OCI-LY1 (cell line): ENCODE results near the gene TMEM213.

Source experiments
- H2AFZ ChIP-seq: fragments of 200-600 bp; sonication (generic), shearing (Covaris generic); 2 replicates; pipeline ENCODE4 v1.6.0; 2014; ENCODE audit warnings: antibody characterized with exemption, mild to moderate bottlenecking, low read length
- H3F3A ChIP-seq: fragments of 200-600 bp; sonication (generic), shearing (Covaris generic); 2 replicates; pipeline ENCODE4 v1.6.0; 2014; ENCODE audit warnings: mild to moderate bottlenecking, antibody characterized with exemption, low read length, moderate library complexity; ENCODE audit not compliant: insufficient read depth
- H3K27ac ChIP-seq: fragments of 200-600 bp; sonication (generic); 2 replicates; pipeline ENCODE4 v1.5.1; 2014; ENCODE audit warnings: low read length, mixed run types, mild to moderate bottlenecking, low read depth; ENCODE audit not compliant: poor library complexity, severe bottlenecking
- H3K27me3 ChIP-seq: fragments of 200-600 bp; sonication (generic); 2 replicates; pipeline ENCODE4 v1.6.0; 2014; ENCODE audit warnings: antibody characterized with exemption, mild to moderate bottlenecking, low read length, moderate library complexity; ENCODE audit not compliant: insufficient read depth
- H3K36me3 ChIP-seq: fragments of 200-600 bp; sonication (generic); 2 replicates; pipeline ENCODE4 v1.6.1; 2014; ENCODE audit warnings: mild to moderate bottlenecking, antibody characterized with exemption, low read length, moderate library complexity, mixed read lengths; ENCODE audit not compliant: insufficient read depth
- H3K4me1 ChIP-seq: fragments of 200-600 bp; sonication (generic); 2 replicates; pipeline ENCODE4 v1.5.1; 2014; ENCODE audit warnings: mild to moderate bottlenecking, low read length, moderate library complexity; ENCODE audit not compliant: insufficient read depth, severe bottlenecking
- H3K4me2 ChIP-seq: fragments of 200-600 bp; sonication (generic), shearing (Covaris generic); 2 replicates; pipeline ENCODE4 v1.6.1; 2014; ENCODE audit warnings: low read length
- H3K4me3 ChIP-seq: fragments of 200-600 bp; sonication (generic); 2 replicates; pipeline ENCODE4 v1.5.1; 2014; ENCODE audit warnings: low read length, low read depth, mild to moderate bottlenecking, mixed read lengths; ENCODE audit not compliant: poor library complexity, severe bottlenecking
- H3K79me2 ChIP-seq: fragments of 200-600 bp; shearing (Covaris generic); 2 replicates; pipeline ENCODE4 v1.6.1; 2016; ENCODE audit warnings: mixed run types, low read length, mixed read lengths; ENCODE audit not compliant: insufficient read depth
- H3K9ac ChIP-seq: fragments of 200-600 bp; sonication (generic), shearing (Covaris generic); 2 replicates; pipeline ENCODE4 v1.6.1; 2014; ENCODE audit warnings: mild to moderate bottlenecking, low read length, mixed read lengths
- H3K9me2 ChIP-seq: fragments of 200-600 bp; sonication (generic), shearing (Covaris generic); 2 replicates; pipeline ENCODE4 v1.6.1; 2014; ENCODE audit warnings: low read depth, mild to moderate bottlenecking, low read length, mixed read lengths
- H3K9me3 ChIP-seq: fragments of 200-600 bp; shearing (Covaris generic); 2 replicates; pipeline ENCODE4 v1.6.1; 2014; ENCODE audit warnings: low read length, mixed read lengths
- H4K20me1 ChIP-seq: fragments of 200-600 bp; sonication (generic), shearing (Covaris generic); 2 replicates; pipeline ENCODE4 v1.6.0; 2016; ENCODE audit warnings: mild to moderate bottlenecking, low read length; ENCODE audit not compliant: insufficient read depth
- EZH2 ChIP-seq: fragments of 200-600 bp; sonication (generic), shearing (Covaris generic); IDR thresholded peaks from 2 replicates; pipeline ENCODE4 v1.8.0; 2017; ENCODE audit warnings: borderline replicate concordance, mixed run types, mild to moderate bottlenecking, antibody characterized with exemption, low read length, moderate library complexity, mixed read lengths
- TF ChIP-seq, protein P1 (sequence below): fragments of 200-600 bp; sonication (generic), shearing (Covaris generic); IDR thresholded peaks from 2 replicates; pipeline ENCODE4 v1.5.1; 2017; ENCODE audit warnings: mild to moderate bottlenecking, antibody characterized with exemption, low read length, moderate library complexity, mixed read lengths

Gene TMEM213

DNA sequence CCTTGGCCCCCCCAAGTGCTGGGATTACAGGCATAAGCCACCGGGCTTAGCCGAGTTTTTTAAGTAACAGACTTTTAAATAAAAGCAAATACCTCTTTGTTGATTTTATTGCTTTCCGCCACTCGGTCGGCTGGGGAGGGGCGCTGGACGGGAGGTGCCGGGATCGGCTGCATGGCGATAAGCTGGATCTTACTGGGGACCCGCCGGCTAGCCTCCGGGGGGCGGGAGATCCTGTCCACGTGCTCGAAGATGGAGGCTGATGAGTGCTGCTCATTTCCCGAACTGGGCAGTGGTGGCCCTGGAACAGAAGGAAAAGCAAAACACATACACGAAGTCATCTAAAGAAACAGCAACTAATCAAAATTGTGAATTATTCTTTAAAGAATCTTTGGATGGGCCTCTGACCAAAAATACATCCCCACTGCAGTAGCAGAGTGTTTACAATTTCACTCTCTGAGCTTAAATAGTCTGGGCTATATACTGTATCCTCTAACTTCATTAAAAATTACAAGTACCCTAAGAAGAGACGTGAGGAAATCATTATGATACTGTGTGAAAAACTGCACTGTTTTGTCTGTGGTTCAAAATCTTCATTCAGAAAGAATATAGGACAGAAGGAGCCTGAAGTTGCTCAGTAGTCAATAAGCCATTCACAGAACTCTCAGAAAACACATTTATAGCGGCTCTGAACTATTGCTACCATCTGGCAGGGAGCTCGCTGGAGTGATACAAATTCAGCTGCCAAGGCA, 73.4 kb downstream of the TMEM213 start:
- no peak overlapping the region for H3K4me3 ChIP-seq
- H3K9ac ChIP-seq, result no peak overlapping the region
- H3K79me2 ChIP-seq, result no peaks in the 10 kb centered on the region
- H3K4me2 ChIP-seq, result no peak overlapping the region
- no peak overlapping the region for H3K27ac ChIP-seq
- H3K9me2 ChIP-seq, result no peaks in the 10 kb centered on the region
- H4K20me1 ChIP-seq, result no peaks in the 10 kb centered on the region
- H2AFZ ChIP-seq, result no peak overlapping the region
- H3K36me3 ChIP-seq, result no peaks in the 10 kb centered on the region
- H3K27me3 ChIP-seq, result no peaks in the 10 kb centered on the region
- no peaks in the 10 kb centered on the region for H3K9me3 ChIP-seq
- H3K4me1 ChIP-seq, result no peaks in the 10 kb centered on the region
- H3F3A ChIP-seq, result no peaks in the 10 kb centered on the region
- TF ChIP-seq, protein P1, sequence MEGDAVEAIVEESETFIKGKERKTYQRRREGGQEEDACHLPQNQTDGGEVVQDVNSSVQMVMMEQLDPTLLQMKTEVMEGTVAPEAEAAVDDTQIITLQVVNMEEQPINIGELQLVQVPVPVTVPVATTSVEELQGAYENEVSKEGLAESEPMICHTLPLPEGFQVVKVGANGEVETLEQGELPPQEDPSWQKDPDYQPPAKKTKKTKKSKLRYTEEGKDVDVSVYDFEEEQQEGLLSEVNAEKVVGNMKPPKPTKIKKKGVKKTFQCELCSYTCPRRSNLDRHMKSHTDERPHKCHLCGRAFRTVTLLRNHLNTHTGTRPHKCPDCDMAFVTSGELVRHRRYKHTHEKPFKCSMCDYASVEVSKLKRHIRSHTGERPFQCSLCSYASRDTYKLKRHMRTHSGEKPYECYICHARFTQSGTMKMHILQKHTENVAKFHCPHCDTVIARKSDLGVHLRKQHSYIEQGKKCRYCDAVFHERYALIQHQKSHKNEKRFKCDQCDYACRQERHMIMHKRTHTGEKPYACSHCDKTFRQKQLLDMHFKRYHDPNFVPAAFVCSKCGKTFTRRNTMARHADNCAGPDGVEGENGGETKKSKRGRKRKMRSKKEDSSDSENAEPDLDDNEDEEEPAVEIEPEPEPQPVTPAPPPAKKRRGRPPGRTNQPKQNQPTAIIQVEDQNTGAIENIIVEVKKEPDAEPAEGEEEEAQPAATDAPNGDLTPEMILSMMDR, result no peak
- TF ChIP-seq EZH2, result no peak

GRCh38 chr7:138871814-138872090, 74.0 kb downstream of the TMEM213 start:
- H3K4me1 ChIP-seq, result no peaks in the 10 kb centered on the region
- H2AFZ ChIP-seq, result no peak overlapping the region
- no peak overlapping the region for H3K9ac ChIP-seq
- no peak for TF ChIP-seq EZH2
- TF ChIP-seq, protein P1, result no peak
- H4K20me1 ChIP-seq, result no peaks in the 10 kb centered on the region
- no peak overlapping the region for H3K4me2 ChIP-seq
- no peak overlapping the region for H3K27ac ChIP-seq
- H3F3A ChIP-seq, result no peaks in the 10 kb centered on the region
- no peaks in the 10 kb centered on the region for H3K36me3 ChIP-seq
- no peaks in the 10 kb centered on the region for H3K27me3 ChIP-seq
- no peak overlapping the region for H3K4me3 ChIP-seq
- no peaks in the 10 kb centered on the region for H3K9me2 ChIP-seq
- H3K9me3 ChIP-seq, result no peaks in the 10 kb centered on the region
- H3K79me2 ChIP-seq, result no peaks in the 10 kb centered on the region

GRCh38 chr7:138872576-138872975, 74.8 kb downstream of the TMEM213 start:
- H3K27ac ChIP-seq, result no peak overlapping the region
- no peak overlapping the region for H3K4me2 ChIP-seq
- H3K9me3 ChIP-seq, result no peaks in the 10 kb centered on the region
- TF ChIP-seq EZH2, result no peak
- TF ChIP-seq, protein P1, result no peak
- no peaks in the 10 kb centered on the region for H3K27me3 ChIP-seq
- no peaks in the 10 kb centered on the region for H4K20me1 ChIP-seq
- no peaks in the 10 kb centered on the region for H3K36me3 ChIP-seq
- H3K4me1 ChIP-seq, result no peaks in the 10 kb centered on the region
- no peaks in the 10 kb centered on the region for H3K9me2 ChIP-seq
- no peak overlapping the region for H3K9ac ChIP-seq
- H3F3A ChIP-seq, result no peaks in the 10 kb centered on the region
- no peak overlapping the region for H3K4me3 ChIP-seq
- no peaks in the 10 kb centered on the region for H3K79me2 ChIP-seq
- no peak overlapping the region for H2AFZ ChIP-seq
